GM21619 (cell line): ENCODE data around the gene STX8.
"Not testable (repeated sequence)": the region's sequence is repeated elsewhere in the genome, so short reads cannot be mapped to it uniquely, and the experiment has no call there.

Experiments used
- ATAC-seq: cut with Tn5 transposase; IDR thresholded peaks from one replicate; pipeline ENCODE4 v1.9.1; 2021; ENCODE audit not compliant: unreplicated experiment

STX8 gene

DNA sequence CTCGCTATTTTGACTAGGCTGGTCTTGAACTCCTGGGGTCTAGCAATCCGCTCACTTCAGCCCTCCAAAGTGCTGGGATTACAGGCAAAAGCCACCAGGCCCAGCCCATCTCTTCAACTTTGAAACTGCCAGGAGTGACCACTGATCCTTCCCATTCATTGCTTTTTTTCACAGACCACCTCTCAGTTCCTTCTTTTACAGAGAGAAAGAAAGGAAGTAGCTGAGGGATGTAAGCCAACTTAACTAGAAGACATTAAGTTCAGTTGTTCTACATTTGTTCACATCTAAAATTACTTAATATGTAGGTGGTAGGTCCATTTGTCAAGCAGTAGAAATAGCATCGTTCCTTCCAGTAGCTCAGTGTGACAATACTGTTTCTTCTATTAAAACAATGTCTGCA is 219.8 kb downstream of the STX8 start:
- no peak for ATAC-seq

DNA sequence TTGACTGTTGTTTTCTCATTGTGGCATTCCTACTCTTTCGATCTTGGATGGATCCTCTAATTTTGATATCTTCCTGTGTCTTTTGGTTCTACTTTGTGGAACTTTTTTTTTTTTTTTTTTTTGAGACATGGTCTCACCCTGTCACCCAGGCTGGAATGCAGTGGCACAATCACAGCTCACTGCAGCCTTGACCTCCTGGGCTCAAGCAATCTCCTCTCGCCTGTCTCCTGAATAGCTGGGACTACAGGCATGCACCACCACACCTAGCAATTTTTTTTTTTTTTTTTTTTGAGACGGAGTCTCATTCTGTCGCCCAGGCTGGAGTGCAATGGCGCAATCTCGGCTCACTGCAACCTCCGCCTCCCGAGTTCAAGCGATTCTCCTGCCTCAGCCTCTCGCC is 220.4 kb downstream of the STX8 start:
- ATAC-seq = not testable (repeated sequence)

DNA sequence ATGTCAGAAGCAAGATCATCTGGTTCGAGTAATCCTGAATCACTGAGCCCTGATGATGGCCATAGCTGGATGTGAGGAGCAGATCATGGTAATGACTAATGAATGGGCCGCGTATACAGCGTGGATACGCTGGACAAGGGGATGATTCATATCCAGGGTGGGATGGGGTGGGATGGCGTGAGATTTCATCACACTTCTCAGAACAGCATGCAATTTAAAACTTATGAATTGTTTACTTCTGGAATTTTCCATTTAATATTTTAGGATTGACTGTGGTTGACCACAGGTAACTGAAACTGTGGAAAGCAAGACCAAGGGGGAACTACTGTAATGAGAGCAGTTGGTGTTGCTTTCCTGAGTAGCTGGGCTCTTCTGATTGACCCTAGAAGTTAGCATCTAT is 225.5 kb downstream of the STX8 start:
- no peak for ATAC-seq

DNA sequence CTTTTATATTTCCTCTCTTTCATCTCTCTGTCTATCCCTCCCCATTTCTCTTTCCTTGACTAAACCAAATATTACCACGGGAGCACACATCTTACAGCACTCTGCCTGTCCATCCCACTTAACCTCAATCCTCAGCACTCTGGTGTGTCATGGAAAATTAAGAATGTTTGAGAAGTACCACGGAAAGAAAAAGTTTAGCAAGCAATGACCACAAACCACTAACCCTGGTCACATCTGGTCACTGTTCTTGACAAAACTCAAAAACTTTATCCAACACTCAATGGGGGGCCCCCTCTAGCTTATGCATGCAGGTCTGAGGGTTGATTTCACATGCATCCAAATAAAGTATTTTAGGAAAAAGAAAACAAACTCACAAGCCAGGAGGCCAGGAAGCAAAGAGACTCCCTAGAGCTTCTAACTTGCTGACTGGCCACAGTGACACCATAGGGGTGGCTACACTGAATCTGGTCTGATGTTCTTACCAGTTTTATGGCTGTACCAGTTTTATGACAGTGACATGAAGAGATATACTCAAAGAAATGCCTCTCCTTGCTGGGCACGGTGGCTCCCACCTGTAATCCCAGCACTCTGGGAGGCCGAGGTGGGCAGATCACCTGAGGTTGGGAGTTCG is 229.2 kb downstream of the STX8 start:
- no peak for ATAC-seq

DNA sequence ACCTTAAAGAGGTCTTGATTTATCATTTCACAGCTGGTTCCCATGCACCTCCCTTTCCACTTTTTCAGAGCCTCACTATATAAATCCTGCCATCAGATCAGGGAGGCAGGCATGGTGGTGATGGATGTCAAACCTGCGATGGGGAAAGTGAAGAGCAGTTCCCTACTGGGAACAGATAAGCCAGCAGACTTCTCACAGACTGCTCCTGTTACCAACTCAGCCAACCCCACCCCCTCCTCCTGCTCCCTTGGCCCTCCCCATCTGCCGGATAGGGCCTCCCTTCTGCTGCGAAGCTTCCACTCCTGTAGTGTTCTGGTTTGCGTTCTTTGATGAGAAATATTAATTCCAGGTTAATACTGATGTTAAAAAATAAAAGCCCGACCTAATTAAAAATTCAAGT is 232.1 kb downstream of the STX8 start:
- no peak for ATAC-seq

- ATAC-seq = no peak
These were observed 233.4 kb downstream of the STX8 start for GRCh38 chr17:9342225-9342624.

DNA sequence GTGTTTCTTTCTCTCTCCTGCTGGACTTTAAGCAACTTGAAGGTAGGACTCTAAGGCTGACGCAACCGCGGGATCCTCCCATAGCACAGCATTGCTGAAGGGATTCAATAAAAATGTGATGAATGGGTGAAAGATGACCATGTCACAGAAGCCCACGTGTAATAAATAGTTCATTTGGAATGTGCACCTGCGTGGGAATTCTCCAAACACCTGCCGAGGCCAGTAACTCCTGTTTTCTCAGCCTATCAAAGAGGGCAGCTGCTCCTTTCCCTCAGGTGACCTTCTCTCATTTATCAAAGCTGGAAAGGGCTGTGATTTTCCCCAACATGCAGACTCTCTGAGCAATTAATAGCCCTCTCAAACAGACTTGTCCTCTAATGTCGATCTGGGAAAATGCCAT is 235.7 kb downstream of the STX8 start:
- no peak for ATAC-seq

DNA sequence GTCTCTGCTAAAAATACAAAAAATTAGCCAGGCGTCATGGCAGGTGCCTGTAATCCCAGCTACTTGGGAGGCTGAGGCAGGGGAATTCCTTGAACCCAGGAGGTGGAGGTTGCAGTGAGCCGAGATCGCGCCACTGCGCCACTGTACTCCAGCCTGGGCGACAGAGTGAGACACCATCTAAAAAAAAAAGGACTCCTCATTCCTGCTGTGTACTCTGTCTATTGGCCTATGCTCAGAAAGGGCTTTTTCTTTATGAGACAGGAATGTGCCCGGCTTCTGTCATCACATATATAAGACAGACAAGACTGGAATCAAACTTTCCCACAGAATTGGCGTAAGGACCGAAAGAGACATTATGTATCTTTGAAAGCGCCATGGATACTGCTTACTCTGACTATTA is 236.1 kb downstream of the STX8 start:
- not testable (repeated sequence) for ATAC-seq

DNA sequence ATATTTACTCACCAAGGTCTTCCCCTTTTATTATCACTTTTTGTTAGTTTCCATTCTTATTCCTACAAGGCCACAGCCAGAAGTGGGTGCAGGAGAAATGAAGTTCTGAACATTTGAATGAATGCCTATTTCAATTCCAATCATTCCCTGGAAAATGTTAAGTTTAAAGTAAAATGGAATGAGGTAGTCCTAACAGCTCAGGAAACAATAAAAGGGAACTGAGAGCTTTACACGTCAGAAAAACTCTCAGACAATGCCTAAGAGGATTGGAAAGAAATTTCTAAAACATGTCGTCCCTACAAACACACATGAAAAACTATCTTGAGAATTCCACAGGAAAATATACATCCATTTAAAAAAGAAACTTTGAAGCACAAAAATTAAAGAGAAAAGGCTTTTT is 238.8 kb downstream of the STX8 start:
- ATAC-seq = no peak

DNA sequence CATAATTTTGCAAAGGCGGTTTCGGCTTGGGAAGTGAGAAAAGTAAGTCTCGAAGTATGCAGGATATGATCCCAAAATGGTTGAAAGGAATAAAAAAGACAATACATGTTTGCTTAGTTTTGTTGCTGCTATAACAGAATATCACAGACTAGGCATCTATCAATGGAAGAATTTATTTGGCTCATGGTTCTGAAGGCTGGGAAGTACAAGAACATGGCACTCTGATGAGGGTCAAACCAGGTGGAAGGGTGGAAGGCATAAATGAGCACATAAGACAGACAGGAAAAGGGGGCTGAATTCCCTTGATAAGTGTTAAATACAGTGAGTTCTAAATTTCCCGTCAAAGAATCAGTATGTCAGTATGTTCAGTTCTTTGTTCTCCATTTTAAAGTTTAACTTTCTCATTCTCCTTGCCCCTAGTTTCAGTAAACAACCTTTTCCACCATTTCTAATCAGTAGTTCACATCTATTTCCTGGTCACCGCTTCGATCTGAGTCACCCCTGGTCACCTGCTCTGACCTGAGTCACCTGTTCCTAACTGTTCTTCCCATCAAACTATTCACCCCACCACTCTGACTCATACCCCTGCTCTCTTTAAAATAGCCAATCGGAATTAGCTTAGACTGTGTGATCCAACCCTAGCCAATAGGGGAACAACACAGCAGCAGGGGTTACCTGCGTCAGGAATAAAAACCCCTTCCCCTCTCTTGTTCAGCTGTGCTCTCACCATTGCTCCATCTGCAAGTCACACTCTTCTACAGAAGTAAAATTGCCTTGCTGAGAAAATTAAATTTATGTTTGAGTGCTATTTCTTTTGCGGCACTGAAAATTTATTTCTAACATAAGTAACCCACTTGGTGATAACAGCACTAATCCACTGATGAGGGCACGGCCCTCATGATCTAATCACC is 240.8 kb downstream of the STX8 start:
- no peak for ATAC-seq

DNA sequence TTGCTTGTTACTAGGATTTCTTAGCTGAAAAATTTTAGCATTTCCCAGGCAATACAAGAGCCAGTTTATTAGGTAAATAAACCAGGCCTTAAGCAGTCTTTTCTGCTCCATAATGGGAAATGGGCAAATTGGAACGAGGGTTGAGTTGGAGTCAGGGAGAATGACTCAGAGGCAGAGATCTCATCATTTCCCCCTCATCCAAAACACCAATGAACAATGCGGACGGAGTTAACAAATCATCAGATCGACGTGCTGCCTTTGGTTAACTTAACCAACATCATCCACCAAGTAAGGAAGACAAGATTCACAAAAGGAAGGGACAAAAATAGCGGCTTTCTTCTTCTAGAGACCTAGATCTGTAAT is 243.5 kb downstream of the STX8 start:
- no peak for ATAC-seq

GRCh38 chr17:9331279-9332131 is 244.1 kb downstream of the STX8 start:
- ATAC-seq = no peak

DNA sequence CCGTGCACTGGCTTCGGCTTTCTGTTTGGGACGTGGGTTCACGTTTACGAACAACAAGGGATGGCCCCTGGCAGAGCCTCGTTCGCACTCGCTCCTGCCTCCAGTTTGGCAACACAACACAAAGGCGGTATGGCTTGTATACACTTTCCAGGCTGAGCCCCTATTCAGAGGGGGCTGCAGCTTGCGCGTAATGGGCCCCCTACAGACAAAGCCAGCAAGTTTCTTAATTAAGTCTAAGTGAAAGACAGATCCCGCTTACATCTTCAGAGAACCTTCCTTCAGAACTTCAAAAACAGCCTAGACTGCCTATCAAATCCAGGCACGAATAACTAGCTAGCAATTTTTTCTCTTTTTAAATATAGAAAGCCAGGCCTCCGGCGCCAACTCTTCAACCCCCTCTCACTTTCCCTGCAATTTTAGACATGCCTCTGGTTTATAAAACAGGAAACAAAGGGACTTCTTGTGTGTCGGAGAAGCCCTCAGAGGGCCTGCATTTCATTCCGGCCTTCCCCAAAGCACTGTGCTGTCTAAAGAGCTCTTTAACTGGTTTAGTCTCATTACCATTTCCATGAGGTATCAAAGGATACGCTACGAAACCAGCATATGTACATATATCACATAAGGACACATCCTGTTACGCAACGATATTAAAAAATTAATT is 244.9 kb downstream of the STX8 start:
- ATAC-seq = no peak

- ATAC-seq = no peak
These were observed 245.5 kb downstream of the STX8 start for GRCh38 chr17:9330141-9330540.

GRCh38 chr17:9329251-9329921 is 246.2 kb downstream of the STX8 start:
- ATAC-seq = no peak

DNA sequence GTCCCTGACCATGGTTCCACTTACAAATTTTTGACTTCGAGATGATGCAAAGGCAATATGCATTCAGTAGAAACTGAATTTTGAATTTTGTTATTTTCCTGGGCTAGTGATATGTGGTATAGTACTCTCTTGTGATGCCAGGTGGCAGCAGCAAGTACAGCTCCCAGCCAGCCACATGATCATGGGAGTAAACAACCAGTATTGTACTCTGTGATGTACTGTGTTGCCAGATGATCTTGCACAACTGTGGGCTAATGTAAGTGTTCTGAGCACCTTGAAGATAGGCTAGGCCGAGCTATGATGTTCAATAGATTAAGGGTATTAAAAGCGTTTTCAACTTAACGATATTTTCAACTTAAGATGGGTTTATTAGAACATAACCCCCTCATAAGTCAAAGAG is 250.8 kb downstream of the STX8 start:
- no peak for ATAC-seq

GRCh38 chr17:9322326-9322725 is 253.3 kb downstream of the STX8 start:
- ATAC-seq = no peak

DNA sequence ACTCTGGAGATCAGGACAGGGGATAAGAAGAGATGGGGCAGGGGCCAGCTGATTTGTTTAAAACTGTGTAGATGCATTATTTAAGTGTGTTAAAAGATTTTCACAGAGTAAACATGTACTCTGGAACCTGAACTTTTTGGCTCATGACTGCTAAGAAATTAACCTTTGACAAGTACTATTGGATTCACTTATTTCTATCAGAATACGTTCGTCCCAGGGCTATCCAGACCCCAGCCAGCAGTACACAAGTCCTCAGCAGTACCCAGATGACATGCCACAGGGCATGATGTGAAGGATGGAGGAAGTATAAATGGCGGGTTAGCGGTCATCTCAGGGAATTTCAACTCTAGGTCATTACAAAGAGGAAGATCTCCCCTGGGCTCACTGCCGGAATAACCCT is 253.7 kb downstream of the STX8 start:
- ATAC-seq = no peak

- ATAC-seq = no peak
These were observed 260.3 kb downstream of the STX8 start for GRCh38 chr17:9315360-9315759.

DNA sequence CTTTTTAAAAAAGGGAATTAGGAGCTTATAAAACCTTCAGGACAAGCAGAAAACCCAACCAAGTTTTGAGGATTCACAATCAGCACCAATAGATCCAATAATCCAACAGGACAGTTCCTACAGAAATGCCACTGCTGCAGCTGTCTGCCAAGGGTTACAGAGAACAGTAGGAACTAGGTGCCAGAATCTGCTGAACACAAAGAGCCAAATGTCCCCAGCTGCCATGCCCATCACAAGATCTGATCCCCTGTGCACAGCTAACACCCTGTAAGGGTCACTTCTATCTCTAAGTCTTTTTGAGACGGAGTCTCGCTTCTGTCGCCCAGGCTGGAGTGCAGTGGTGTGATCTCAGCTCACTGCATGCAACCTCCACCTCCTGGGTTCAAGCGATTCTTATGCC is 262.3 kb downstream of the STX8 start:
- no peak for ATAC-seq

DNA sequence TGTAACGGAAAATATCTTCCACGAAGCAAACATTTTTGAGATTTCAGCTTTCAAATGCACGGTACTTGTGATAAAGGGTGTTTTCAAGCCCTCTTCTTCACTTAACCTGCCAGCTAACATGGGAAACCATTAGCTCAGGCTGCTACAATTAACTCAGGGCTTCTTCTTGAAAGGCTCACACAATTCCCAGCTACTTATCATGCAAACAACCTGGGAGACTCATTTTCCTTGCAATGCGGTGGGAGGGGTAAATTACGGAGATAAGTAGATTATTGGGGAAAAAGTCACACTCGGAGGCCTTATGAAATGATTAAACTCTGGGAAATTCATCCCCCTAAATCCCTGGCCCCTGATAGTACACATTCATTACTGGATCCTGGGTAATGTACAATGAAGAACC is 266.4 kb downstream of the STX8 start:
- no peak for ATAC-seq
